UCSD-AML1 (cell line): ENCODE results near the gene TLX2.
A peak's percentile ranks its signal among the peaks of the same experiment; 100 is the strongest.
"Not testable (repeated sequence)": the region's sequence is repeated elsewhere in the genome, so short reads cannot be mapped to it uniquely, and the experiment has no call there.

Experiments used
- DNase-seq: peaks from one replicate; lab custom pipeline; 2025; ENCODE audit not compliant: unreplicated experiment; lab: John Stamatoyannopoulos, UW

The TLX2 gene

GRCh38 chr2:74553892-74554819 is 39.9 kb downstream of the TLX2 start, which contains the start of the genes DOK1 and LOXL3:
DOK1 (plus strand) TSS chr2:74554720; CDS start chr2:74554755, 35 bp downstream.
LOXL3 (minus strand) TSS chr2:74553942; CDS start chr2:74552634, 1,308 bp downstream.
- peak; percentile 91 for DNase-seq

- no peak for DNase-seq
Observed at GRCh38 chr2:74554820-74555531, 40.7 kb downstream of the TLX2 start.

- no peak for DNase-seq
Observed at GRCh38 chr2:74555610-74556103, 41.4 kb downstream of the TLX2 start.

GRCh38 chr2:74556159-74556558 is 41.9 kb downstream of the TLX2 start:
- no peak for DNase-seq

GRCh38 chr2:74556831-74557370 is 42.7 kb downstream of the TLX2 start:
- DNase-seq = no peak

GRCh38 chr2:74558284-74559230 is 44.3 kb downstream of the TLX2 start:
- DNase-seq = no peak

- DNase-seq = no peak
Observed at GRCh38 chr2:74559912-74560311, 45.7 kb downstream of the TLX2 start.

GRCh38 chr2:74560591-74560990 is 46.3 kb downstream of the TLX2 start:
- DNase-seq = peak; percentile 64

- DNase-seq = not testable (repeated sequence)
Observed at GRCh38 chr2:74561022-74561421, 46.8 kb downstream of the TLX2 start.

GRCh38 chr2:74562126-74562775 is 48.0 kb downstream of the TLX2 start:
- DNase-seq = no peak

- DNase-seq = no peak
Observed at GRCh38 chr2:74564222-74564621, 50.0 kb downstream of the TLX2 start.

GRCh38 chr2:74566076-74566753 is 52.0 kb downstream of the TLX2 start:
- DNase-seq = no peak

- no peak for DNase-seq
Observed at GRCh38 chr2:74566754-74567085, 52.5 kb downstream of the TLX2 start.
